ENCODE data around the gene GSTM2. TPM values are rescaled to one million over a fixed set of nuclear protein-coding genes. Genes with fewer than 3 reads are reported as not detected.

GSTM2 gene
- total RNA-seq, 1 donor from 2014 or later, result 35.7 TPM

DNA sequence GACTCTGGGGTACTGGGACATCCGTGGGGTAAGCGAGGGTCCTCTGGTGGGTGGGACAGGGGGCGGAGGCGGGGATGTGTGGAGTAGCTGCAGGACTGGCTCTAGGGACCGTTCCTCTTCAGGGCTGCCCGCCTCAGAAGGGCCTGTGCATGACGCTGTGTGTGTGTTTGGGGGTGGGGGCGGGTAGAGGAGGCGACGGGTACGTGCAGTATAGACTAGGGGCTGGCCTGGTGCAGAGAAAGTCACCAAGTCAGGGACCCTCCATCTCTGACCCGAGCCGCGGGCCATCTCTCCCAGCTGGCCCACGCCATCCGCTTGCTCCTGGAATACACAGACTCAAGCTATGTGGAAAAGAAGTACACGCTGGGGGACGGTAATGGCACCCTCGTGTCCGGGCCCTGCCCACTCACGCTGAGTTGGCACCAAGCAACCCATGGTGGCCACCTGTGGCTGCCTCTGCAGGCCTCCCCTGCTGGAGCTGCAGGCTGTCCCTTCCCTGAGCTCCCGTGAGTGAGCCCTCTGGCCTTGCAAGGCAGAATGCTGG, 44.5 kb downstream of the GSTM2 start:
- H3K27ac ChIP-seq, result peak overlapping the region; percentile 24
- TF ChIP-seq, protein P1, sequence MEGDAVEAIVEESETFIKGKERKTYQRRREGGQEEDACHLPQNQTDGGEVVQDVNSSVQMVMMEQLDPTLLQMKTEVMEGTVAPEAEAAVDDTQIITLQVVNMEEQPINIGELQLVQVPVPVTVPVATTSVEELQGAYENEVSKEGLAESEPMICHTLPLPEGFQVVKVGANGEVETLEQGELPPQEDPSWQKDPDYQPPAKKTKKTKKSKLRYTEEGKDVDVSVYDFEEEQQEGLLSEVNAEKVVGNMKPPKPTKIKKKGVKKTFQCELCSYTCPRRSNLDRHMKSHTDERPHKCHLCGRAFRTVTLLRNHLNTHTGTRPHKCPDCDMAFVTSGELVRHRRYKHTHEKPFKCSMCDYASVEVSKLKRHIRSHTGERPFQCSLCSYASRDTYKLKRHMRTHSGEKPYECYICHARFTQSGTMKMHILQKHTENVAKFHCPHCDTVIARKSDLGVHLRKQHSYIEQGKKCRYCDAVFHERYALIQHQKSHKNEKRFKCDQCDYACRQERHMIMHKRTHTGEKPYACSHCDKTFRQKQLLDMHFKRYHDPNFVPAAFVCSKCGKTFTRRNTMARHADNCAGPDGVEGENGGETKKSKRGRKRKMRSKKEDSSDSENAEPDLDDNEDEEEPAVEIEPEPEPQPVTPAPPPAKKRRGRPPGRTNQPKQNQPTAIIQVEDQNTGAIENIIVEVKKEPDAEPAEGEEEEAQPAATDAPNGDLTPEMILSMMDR (IDR thresholded peaks at IDR 0.05), result no peak
- peak overlapping the region; percentile 48 for H3K4me3 ChIP-seq
- intact Hi-C loops (cut with DNase I), result no loop called here
- no peaks in the 10 kb centered on the region for H3K36me3 ChIP-seq
- H3K9me3 ChIP-seq, result peaks cover 9% of the 10 kb centered on the region
- H3K27me3 ChIP-seq (ENCODE audit: low read depth), result peaks cover 4% of the 10 kb centered on the region
- no peaks in the 10 kb centered on the region for H3K4me1 ChIP-seq
- ATAC-seq (peak; percentile 23 to 52), DNase-seq (no peak)

DNA sequence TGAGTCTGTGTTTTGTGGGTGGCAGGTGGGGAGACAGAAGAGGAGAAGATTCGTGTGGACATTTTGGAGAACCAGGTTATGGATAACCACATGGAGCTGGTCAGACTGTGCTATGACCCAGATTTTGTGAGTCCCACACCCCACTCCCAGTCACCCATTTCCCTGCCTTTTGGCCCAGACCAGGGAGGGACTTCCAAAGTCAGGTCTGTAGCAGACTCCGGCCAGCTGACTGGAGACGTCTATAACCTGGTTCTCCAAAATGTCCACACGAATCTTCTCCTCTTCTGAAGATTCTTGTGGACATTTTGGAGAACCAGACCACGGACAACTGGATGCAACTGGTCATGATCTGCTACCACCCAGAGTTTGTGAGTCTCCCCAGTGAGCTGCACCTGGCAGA, 45.8 kb downstream of the GSTM2 start:
- intact Hi-C loops (cut with DNase I), result no loop called here
- no peak for DNase-seq
- Histone ChIP-seq H3K4me3 (no peak overlapping the region), H3K27ac (no peak overlapping the region), H3K9me3 (peaks cover 9% of the 10 kb centered on the region), H3K36me3 (no peaks in the 10 kb centered on the region), H3K4me1 (no peaks in the 10 kb centered on the region), H3K27me3 (ENCODE audit: low read depth) (peaks cover 4% of the 10 kb centered on the region)
- no peak for ATAC-seq
- TF ChIP-seq, protein P1 (IDR thresholded peaks at IDR 0.05), result no peak

DNA sequence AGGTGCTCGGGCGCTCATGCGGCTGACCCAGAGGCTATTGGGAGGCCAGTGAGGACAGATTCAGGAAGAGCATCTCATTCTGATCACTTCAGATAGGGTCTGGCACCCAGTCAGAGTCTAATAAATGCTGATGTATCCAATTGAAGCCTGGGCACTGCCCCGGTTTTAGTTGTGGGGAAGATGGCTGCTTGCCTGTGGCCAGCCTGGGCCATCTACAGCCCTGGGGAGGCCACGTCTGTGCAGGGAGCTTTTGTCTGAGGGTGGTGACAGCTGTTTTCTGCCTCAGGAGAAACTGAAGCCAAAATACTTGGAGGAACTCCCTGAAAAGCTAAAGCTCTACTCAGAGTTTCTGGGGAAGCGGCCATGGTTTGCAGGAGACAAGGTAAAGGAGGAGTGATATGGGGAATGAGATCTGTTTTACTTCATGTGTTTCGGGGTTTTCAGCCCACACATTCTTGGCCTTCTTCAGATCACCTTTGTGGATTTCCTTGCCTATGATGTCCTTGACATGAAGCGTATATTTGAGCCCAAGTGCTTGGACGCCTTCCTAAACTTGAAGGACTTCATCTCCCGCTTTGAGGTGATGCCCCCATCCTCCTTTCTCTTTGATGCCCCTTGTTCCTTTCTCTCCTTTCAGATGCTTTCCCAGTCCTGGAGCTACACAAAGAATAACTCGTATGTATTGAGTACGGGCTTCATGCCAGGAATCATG, 47.0 kb downstream of the GSTM2 start:
- H3K36me3 ChIP-seq, result no peaks in the 10 kb centered on the region
- intact Hi-C loops (cut with DNase I), result no loop called here
- no peaks in the 10 kb centered on the region for H3K4me1 ChIP-seq
- no peaks in the 10 kb centered on the region for H3K9me3 ChIP-seq
- peaks cover 4% of the 10 kb centered on the region for H3K27me3 ChIP-seq (ENCODE audit: low read depth)
- ATAC-seq (no peak), DNase-seq (no peak)
- H3K4me3 ChIP-seq, result no peak overlapping the region
- no peak overlapping the region for H3K27ac ChIP-seq
- TF ChIP-seq, protein P1 (IDR thresholded peaks at IDR 0.05), result no peak

DNA sequence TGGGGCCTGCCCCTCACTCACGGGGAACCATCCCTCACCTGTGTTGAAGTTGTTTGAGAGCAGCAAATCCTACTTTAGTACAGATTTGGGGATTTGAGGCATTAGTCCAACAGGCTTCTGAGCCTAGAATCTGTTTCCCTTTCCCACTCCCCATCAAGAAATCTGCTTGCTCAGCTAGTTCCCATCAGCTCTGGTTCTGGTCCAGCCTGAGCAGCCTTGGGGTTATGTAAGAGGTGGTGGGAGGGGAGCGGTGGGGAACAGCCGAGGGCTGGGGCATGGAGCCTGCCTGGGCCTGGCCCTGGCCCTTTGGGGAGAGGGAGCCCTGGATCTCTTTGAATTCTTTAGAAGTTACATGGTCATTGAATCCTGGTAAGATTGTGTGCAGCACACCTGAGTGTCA, 48.3 kb downstream of the GSTM2 start:
- Histone ChIP-seq H3K27me3 (ENCODE audit: low read depth) (peaks cover 4% of the 10 kb centered on the region), H3K4me3 (no peak overlapping the region), H3K36me3 (no peaks in the 10 kb centered on the region), H3K9me3 (no peaks in the 10 kb centered on the region), H3K4me1 (no peaks in the 10 kb centered on the region), H3K27ac (no peak overlapping the region)
- ATAC-seq, result no peak
- TF ChIP-seq, protein P1 (IDR thresholded peaks at IDR 0.05), result no peak
- DNase-seq, result no peak
- intact Hi-C loops (cut with DNase I), result no loop called here

DNA sequence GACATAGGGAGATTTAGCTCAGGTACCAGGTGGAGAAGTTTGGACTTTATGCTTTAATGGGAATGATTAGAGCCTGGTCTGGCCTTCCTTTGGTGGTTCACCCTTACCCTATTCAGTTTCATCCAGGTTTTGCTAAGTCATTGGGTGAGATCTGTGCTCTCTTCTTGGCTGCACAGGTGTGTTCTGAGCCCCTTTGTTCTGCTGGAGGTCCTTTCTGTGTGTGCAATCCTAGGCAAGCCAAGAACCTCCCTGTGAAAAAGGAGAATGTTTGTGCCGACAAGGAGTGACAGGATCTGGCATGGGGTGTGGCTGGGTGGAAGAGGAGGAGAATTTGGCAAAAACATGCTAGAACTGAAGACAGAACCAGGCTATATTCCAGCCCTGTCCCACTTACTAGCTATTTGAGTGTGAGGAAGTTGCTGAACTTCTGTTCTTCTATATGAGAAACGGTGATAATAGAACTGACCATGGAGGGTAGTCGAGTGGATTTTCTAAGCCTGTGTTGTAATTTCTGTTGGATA, 48.8 kb downstream of the GSTM2 start:
- Histone ChIP-seq H3K27me3 (ENCODE audit: low read depth) (peaks cover 4% of the 10 kb centered on the region), H3K27ac (no peak overlapping the region), H3K4me3 (no peak overlapping the region), H3K9me3 (no peaks in the 10 kb centered on the region), H3K36me3 (no peaks in the 10 kb centered on the region), H3K4me1 (no peaks in the 10 kb centered on the region)
- intact Hi-C loops (cut with DNase I), result no loop called here
- no peak for DNase-seq
- TF ChIP-seq, protein P1 (IDR thresholded peaks at IDR 0.05), result no peak
- no peak for ATAC-seq

Measured in lower lobe of right lung (tissue), 2 donors.